ENCODE measurements around the gene IPO4. TPM values are rescaled to one million over a fixed set of nuclear protein-coding genes. Genes with fewer than 3 reads are reported as not detected.

IPO4 gene
- total and polyA plus RNA-seq, 9 of the 15 experiments (the other 6 are each of a cell fraction or from before 2014, with no cell fraction given), result 7.3 to 122 (median 31.8) TPM

DNA sequence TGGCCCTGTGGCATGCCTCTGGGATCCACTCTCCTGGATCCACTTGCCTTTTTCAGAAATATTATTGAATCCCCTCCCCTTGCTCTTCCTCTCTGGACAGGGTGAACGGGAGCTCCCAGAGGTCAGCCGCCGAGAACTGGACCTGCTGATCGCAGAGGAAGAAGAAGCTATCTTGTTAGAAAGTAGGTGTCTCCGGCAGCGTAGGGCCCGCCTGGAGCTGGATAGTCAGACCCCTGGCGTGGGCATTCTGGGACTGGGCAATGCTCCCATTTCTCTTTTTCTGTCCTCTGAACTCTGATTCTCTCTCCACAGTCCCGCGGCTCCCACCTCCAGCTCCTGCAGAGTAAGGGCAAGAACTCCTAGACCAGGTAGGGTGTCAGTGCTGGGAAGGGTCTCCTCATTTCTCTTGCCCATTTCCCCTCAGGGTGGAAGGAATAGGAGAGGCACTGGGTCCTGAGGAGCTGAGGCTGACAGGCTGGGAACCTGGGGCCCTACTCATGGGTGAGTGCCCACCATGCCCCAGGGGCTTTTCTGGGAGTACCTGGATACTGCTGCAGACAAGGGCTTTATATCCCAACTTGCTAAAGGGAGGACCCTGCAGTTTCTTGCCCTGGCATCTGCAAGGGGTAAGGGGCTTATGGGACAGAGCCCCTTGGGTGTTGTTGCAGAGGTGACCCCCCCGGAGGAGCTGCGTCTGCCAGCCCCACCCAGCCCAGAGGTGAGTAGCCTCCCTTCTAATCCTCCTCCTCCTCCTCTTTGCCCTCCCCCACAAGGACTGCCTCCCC lies 11.4 kb downstream of the IPO4 start (continued):
- TF ChIP-seq SAFB2 (IDR thresholded peaks at IDR 0.05; ENCODE audit: borderline replicate concordance, low read depth, low read length, severe bottlenecking) (no peak), POLR2H (tag; IDR thresholded peaks at IDR 0.05; ENCODE audit: low read depth) (no peak), MIER1 (IDR thresholded peaks at IDR 0.05; ENCODE audit: low read depth) (no peak)

DNA sequence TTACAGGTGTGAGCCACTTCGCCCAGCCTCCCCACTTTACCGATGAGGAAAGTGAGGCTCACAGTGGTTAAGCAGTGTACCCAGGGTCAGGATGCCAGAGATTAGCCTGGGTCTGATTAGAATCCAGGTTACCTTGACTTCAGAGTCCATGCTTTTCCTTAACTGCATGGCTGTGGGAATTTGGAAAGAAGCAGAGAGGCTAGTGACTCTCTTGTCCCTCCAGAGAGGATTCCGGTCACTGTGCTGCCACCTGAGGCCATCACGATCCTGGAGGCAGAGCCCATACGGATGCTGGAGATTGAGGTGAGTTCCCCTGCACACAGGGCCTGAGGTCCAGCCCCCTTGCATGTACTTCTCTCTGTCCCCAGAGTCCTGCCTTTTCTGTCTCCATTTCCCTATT lies 12.0 kb downstream of the IPO4 start:
- FAIRE-seq (no peak), DNase-seq (ENCODE audit: extremely low read depth in 1 of 4, low spot score in 3 of 4) (no peak), ATAC-seq (no peak)
- BruUV-seq (replicated peaks), result no TSS peak
- no peak overlapping the region for H3K27ac ChIP-seq (ENCODE audit: extremely low read depth, low read depth, low read length)
- no peak overlapping the region for H3K4me2 ChIP-seq (ENCODE audit: insufficient read depth, low read length)
- intact Hi-C loops (cut with micrococcal nuclease), result no loop called here
- H2AFZ ChIP-seq (ENCODE audit: low read depth, low read length), result no peak overlapping the region
- CTCF ChIA-PET (ENCODE audit: low intra/inter-chr PET ratio), result no interaction called here
- peak overlapping the region in 1 of 2 experiments; percentile 68; a peak in 1 of 4 replicates for H3K9ac ChIP-seq (ENCODE audit: insufficient read depth in 1 of 2, low read depth in 2 of 2, low read length in 2 of 2)
- no peaks in the 10 kb centered on the region for H4K20me1 ChIP-seq (replicated peaks; ENCODE audit: control insufficient read depth, insufficient read depth, low read length)
- POLR2A ChIA-PET, result no interaction called here
- H3K79me2 ChIP-seq (ENCODE audit: control insufficient read depth, insufficient read depth, low read length), result no peaks in the 10 kb centered on the region
- in situ Hi-C loops (cut with MboI), result no loop called here
- H3K36me3 ChIP-seq (ENCODE audit: control insufficient read depth, insufficient read depth, low read length), result peaks cover 31% of the 10 kb centered on the region; the same call in 2 of the 3 replicates
- no peaks in the 10 kb centered on the region; a peak in 3 of 5 replicates for H3K4me1 ChIP-seq (replicated peaks in 1 of 2; ENCODE audit: control insufficient read depth in 2 of 2, insufficient read depth in 2 of 2, low read length in 2 of 2)
- WGBS (ENCODE audit: insufficient coverage, low coverage, missing lambda C conversion rate), result 93% methylated on average over 4 of the region's 5 CpGs
- H3K9me1 ChIP-seq (ENCODE audit: control insufficient read depth, insufficient read depth, low read length), result no peaks in the 10 kb centered on the region
- no peaks in the 10 kb centered on the region for H3K9me3 ChIP-seq (replicated peaks; ENCODE audit: control insufficient read depth, insufficient read depth, low read depth, low read length)
- no peaks in the 10 kb centered on the region for H3K27me3 ChIP-seq (ENCODE audit: control insufficient read depth in 2 of 2, insufficient read depth in 2 of 2, low read length in 2 of 2)
- H3K4me3 ChIP-seq, result no peak overlapping the region
- TF ChIP-seq RBM25 (IDR thresholded peaks at IDR 0.05; ENCODE audit: low read depth, low read length, severe bottlenecking) (no peak), TCF3 (CRISPR knock-in tag; IDR thresholded peaks at IDR 0.05) (no peak), L3MBTL2 (IDR thresholded peaks at IDR 0.05) (no peak), ZNF57 (CRISPR knock-in tag; IDR thresholded peaks at IDR 0.05) (no peak), NELFE (IDR thresholded peaks at IDR 0.05; ENCODE audit: insufficient read depth, insufficient read length) (no peak), ZNF644 (tag; IDR thresholded peaks at IDR 0.05; ENCODE audit: low read depth) (no peak)
- TF ChIP-seq, protein P1, sequence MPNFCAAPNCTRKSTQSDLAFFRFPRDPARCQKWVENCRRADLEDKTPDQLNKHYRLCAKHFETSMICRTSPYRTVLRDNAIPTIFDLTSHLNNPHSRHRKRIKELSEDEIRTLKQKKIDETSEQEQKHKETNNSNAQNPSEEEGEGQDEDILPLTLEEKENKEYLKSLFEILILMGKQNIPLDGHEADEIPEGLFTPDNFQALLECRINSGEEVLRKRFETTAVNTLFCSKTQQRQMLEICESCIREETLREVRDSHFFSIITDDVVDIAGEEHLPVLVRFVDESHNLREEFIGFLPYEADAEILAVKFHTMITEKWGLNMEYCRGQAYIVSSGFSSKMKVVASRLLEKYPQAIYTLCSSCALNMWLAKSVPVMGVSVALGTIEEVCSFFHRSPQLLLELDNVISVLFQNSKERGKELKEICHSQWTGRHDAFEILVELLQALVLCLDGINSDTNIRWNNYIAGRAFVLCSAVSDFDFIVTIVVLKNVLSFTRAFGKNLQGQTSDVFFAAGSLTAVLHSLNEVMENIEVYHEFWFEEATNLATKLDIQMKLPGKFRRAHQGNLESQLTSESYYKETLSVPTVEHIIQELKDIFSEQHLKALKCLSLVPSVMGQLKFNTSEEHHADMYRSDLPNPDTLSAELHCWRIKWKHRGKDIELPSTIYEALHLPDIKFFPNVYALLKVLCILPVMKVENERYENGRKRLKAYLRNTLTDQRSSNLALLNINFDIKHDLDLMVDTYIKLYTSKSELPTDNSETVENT (CRISPR knock-in tag; IDR thresholded peaks at IDR 0.05), result no peak
- TF ChIP-seq, protein P2, sequence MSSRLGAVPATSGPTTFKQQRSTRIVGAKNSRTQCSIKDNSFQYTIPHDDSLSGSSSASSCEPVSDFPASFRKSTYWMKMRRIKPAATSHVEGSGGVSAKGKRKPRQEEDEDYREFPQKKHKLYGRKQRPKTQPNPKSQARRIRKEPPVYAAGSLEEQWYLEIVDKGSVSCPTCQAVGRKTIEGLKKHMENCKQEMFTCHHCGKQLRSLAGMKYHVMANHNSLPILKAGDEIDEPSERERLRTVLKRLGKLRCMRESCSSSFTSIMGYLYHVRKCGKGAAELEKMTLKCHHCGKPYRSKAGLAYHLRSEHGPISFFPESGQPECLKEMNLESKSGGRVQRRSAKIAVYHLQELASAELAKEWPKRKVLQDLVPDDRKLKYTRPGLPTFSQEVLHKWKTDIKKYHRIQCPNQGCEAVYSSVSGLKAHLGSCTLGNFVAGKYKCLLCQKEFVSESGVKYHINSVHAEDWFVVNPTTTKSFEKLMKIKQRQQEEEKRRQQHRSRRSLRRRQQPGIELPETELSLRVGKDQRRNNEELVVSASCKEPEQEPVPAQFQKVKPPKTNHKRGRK (tag; IDR thresholded peaks at IDR 0.05), result no peak
- TF ChIP-seq, protein P3, sequence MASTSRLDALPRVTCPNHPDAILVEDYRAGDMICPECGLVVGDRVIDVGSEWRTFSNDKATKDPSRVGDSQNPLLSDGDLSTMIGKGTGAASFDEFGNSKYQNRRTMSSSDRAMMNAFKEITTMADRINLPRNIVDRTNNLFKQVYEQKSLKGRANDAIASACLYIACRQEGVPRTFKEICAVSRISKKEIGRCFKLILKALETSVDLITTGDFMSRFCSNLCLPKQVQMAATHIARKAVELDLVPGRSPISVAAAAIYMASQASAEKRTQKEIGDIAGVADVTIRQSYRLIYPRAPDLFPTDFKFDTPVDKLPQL (IDR thresholded peaks at IDR 0.05; ENCODE audit: extremely low read depth, insufficient read length), result no peak
- TF ChIP-seq, protein P4, sequence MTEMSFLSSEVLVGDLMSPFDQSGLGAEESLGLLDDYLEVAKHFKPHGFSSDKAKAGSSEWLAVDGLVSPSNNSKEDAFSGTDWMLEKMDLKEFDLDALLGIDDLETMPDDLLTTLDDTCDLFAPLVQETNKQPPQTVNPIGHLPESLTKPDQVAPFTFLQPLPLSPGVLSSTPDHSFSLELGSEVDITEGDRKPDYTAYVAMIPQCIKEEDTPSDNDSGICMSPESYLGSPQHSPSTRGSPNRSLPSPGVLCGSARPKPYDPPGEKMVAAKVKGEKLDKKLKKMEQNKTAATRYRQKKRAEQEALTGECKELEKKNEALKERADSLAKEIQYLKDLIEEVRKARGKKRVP (CRISPR knock-in tag; IDR thresholded peaks at IDR 0.05), result no peak
